ENCODE data around the gene ASPSCR1.

ASPSCR1 gene

GRCh38 chr17:82015311-82015971 lies 38.0 kb downstream of the ASPSCR1 start:
- no peak for DNase-seq

- no peak for DNase-seq
Observed at GRCh38 chr17:82016061-82016874, 38.8 kb downstream of the ASPSCR1 start.

- no peak for DNase-seq
Observed at GRCh38 chr17:82016875-82017459, 39.5 kb downstream of the ASPSCR1 start.

GRCh38 chr17:82017612-82018151 lies 40.3 kb downstream of the ASPSCR1 start:
- DNase-seq, result no peak

GRCh38 chr17:82018152-82018988 lies 40.9 kb downstream of the ASPSCR1 start:
- DNase-seq, result no peak

GRCh38 chr17:82018989-82019689 lies 41.7 kb downstream of the ASPSCR1 start:
- DNase-seq, result no peak

GRCh38 chr17:82019690-82020571 lies 42.5 kb downstream of the ASPSCR1 start:
- DNase-seq, result peak; percentile 92

GRCh38 chr17:82020572-82021106 lies 43.2 kb downstream of the ASPSCR1 start:
- no peak for DNase-seq

- peak; percentile 91 for DNase-seq
Observed at GRCh38 chr17:82021107-82021899, 43.9 kb downstream of the ASPSCR1 start.

- DNase-seq, result no peak
Observed at GRCh38 chr17:82021900-82022309, 44.5 kb downstream of the ASPSCR1 start.

GRCh38 chr17:82022310-82022980 lies 45.0 kb downstream of the ASPSCR1 start, which contains the start of gene CENPX:
TSS of gene CENPX (minus strand) at chr17:82022878. CDS start at chr17:82022861, 17 bp downstream.
- no peak for DNase-seq

GRCh38 chr17:82022981-82023446 lies 45.6 kb downstream of the ASPSCR1 start, which contains the start of gene LRRC45:
TSS of gene LRRC45 (plus strand) at chr17:82023305. CDS start at chr17:82023644, 339 bp downstream.
- peak; percentile 100 for DNase-seq

GRCh38 chr17:82023447-82024241 lies 46.2 kb downstream of the ASPSCR1 start:
- DNase-seq, result peak; percentile 79

GRCh38 chr17:82024859-82025258 lies 47.4 kb downstream of the ASPSCR1 start:
- no peak for DNase-seq

- DNase-seq, result no peak
Observed at GRCh38 chr17:82025401-82026107, 48.1 kb downstream of the ASPSCR1 start.

- DNase-seq, result no peak
Observed at GRCh38 chr17:82028246-82028645, 50.8 kb downstream of the ASPSCR1 start.

- DNase-seq, result no peak
Observed at GRCh38 chr17:82028966-82029365, 51.5 kb downstream of the ASPSCR1 start.
